Activated T-helper 1 cell treated with Interleukin-2 at 50 U/mL for 16 hours (primary cell): ENCODE data around the gene TRIM71.
"Not testable (repeated sequence)": the region's sequence is repeated elsewhere in the genome, so short reads cannot be mapped to it uniquely, and the experiment has no call there.

Source experiments
- DNase-seq: peaks from one replicate; pipeline ENCODE4 v3.0.0-alpha.2; 2020; ENCODE audit warnings: low read depth

Gene TRIM71

GRCh38 chr3:32939531-32940284, 121.9 kb downstream of the TRIM71 start:
- not testable (repeated sequence) for DNase-seq

- DNase-seq = no peak
Measured at GRCh38 chr3:32940726-32941125, 122.9 kb downstream of the TRIM71 start.

GRCh38 chr3:32945136-32945535, 127.3 kb downstream of the TRIM71 start:
- DNase-seq = no peak

- not testable (repeated sequence) for DNase-seq
Measured at GRCh38 chr3:32945598-32945997, 127.8 kb downstream of the TRIM71 start.

GRCh38 chr3:32946973-32947788, 129.4 kb downstream of the TRIM71 start:
- DNase-seq = no peak
